HG02885 (cell line): Measurements from ENCODE around the gene IRF9.

Experiments
- ATAC-seq: cut with Tn5 transposase; IDR thresholded peaks from one replicate; pipeline ENCODE4 v1.9.1; 2021; ENCODE audit warnings: mild to moderate bottlenecking; ENCODE audit not compliant: unreplicated experiment, poor library complexity

The IRF9 gene

GRCh38 chr14:24146453-24146977 lies 14.6 kb upstream of the IRF9 start, which contains the start of gene PSME2:
Gene PSME2, minus strand, starts transcription at chr14:24146610. Its CDS starts 29 bp downstream, at chr14:24146581.
- peak; percentile 69 for ATAC-seq

- peak; percentile 86 for ATAC-seq
Observed at GRCh38 chr14:24146978-24147760, 13.9 kb upstream of the IRF9 start, which contains the start of gene RNF31. Gene RNF31, plus strand, starts transcription at chr14:24147498. Its CDS starts 201 bp downstream, at chr14:24147699.

- ATAC-seq = no peak
Observed at GRCh38 chr14:24147761-24148428, 13.2 kb upstream of the IRF9 start.

GRCh38 chr14:24149302-24149969 lies 11.6 kb upstream of the IRF9 start:
- no peak for ATAC-seq

GRCh38 chr14:24150061-24150460 lies 11.0 kb upstream of the IRF9 start:
- no peak for ATAC-seq

- ATAC-seq = no peak
Observed at GRCh38 chr14:24150567-24150966, 10.5 kb upstream of the IRF9 start.

GRCh38 chr14:24150993-24151392 lies 10.1 kb upstream of the IRF9 start:
- ATAC-seq = no peak

GRCh38 chr14:24151404-24152080 lies 9.5 kb upstream of the IRF9 start:
- ATAC-seq = no peak

- no peak for ATAC-seq
Observed at GRCh38 chr14:24155100-24155499, 6.0 kb upstream of the IRF9 start.

- ATAC-seq = no peak
Observed at GRCh38 chr14:24156840-24157239, 4.2 kb upstream of the IRF9 start.

- ATAC-seq = no peak
Observed at GRCh38 chr14:24157331-24157730, 3.7 kb upstream of the IRF9 start.

GRCh38 chr14:24159777-24160498 lies 1.1 kb upstream of the IRF9 start:
- ATAC-seq = no peak

- no peak for ATAC-seq
Observed at GRCh38 chr14:24160499-24160849, 591 bp upstream of the IRF9 start.

- ATAC-seq = no peak
Observed at GRCh38 chr14:24162093-24162492, 1.0 kb downstream of the IRF9 start.

- no peak for ATAC-seq
Observed at GRCh38 chr14:24164518-24164991, 3.5 kb downstream of the IRF9 start.

GRCh38 chr14:24165785-24166184 lies 4.7 kb downstream of the IRF9 start:
- no peak for ATAC-seq

GRCh38 chr14:24167469-24168114 lies 6.5 kb downstream of the IRF9 start:
- ATAC-seq = no peak

GRCh38 chr14:24171422-24172260 lies 10.6 kb downstream of the IRF9 start, which contains the start of gene REC8:
Gene REC8, plus strand, starts transcription at chr14:24172080. Its CDS starts 473 bp downstream, at chr14:24172553.
- ATAC-seq = peak; percentile 69
